ENCODE data around the gene SRSF12.
"Not testable (repeated sequence)": the region's sequence is repeated elsewhere in the genome, so short reads cannot be mapped to it uniquely, and the experiment has no call there.

SRSF12 gene

GRCh38 chr6:89131599-89131998, 13.7 kb upstream of the SRSF12 start:
- in situ Hi-C loops (cut with MboI; ENCODE audit: low sequenced_read_pairs): no loop called here

DNA sequence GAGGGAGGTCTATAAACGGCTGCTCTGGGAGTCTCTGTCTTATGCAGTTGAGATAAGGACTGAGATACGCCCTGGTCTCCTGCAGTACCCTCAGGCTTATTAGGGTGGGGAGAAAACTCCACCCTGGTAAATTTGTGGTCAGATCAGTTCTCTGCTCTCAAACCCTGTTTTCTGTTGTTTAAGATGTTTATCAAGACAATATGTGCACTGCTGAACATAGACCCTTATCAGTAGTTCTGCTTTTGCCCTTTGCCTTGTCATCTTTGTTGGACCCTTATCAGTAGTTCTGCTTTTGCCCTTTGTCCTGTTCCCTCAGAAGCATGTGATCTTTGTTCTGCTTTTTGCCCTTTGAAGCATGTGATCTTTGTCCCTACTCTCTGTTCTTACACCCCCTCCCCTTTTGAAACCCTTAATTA, 10.4 kb upstream of the SRSF12 start:
- in situ Hi-C loops (cut with MboI; ENCODE audit: low sequenced_read_pairs): not testable (repeated sequence)

- in situ Hi-C loops (cut with MboI; ENCODE audit: low sequenced_read_pairs): no loop called here
These were observed 4.8 kb upstream of the SRSF12 start for GRCh38 chr6:89122625-89123024.

GRCh38 chr6:89121934-89122333, 4.1 kb upstream of the SRSF12 start:
- in situ Hi-C loops (cut with MboI; ENCODE audit: low sequenced_read_pairs): no loop called here

DNA sequence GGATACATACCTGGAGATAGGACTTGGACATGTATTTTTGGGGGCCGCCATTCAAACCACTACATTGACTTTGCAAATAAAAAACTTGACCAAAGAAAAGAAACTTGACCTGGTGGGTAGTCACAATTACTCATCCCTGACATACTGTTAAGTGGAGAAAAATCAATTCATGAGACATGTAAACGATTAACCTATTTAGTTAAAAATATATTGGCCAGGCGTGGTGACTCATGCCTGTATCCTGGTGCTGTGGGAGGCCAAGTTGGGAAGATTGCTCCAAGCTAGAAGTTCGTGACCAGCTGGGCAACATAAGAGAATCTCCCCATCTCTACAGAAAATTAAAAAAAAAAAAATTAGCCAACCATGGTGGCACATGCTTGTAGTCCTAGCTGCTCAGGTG, 2.5 kb upstream of the SRSF12 start:
- in situ Hi-C loops (cut with MboI; ENCODE audit: low sequenced_read_pairs): no loop called here

DNA sequence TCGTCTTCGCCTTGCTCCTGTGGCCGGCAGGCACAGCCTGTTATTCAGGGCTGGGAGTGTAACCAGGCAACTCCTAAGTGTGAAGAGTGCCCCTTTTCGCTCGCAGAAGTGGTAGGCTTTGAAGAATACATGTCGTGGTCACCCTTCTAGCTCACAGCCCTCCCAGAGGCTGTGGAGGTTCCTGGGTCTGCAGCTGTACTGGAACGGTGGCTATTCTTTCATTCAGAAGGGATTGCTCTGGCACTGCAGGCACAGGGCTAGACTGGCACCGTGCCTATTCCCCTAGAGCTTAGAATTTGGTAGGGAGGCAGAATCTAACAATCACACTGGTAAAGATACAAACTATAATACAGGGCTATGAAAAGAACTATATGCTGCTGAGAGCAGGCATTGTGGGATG, 1.1 kb upstream of the SRSF12 start:
- in situ Hi-C loops (cut with MboI; ENCODE audit: low sequenced_read_pairs): no loop called here

DNA sequence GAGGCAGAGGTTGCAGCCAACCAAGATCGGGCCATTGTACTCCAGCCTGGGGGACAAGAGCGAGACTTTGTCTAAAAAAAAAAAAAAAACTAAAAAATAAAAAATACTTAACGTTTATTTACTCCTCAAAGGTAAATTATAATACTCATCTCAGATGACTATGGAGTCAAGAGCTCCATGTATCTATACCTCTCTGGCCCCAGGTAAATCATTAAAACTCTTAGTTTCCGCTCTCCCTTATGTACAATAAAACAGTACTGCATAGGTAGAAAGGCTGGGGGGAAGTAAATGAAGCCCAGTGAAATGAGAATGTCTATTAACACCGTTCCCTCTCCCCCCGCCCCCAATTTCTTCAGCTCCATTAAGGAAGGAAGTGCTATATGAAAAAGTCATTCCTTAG, 1.2 kb downstream of the SRSF12 start:
- in situ Hi-C loops (cut with MboI; ENCODE audit: low sequenced_read_pairs): no loop called here

- in situ Hi-C loops (cut with MboI; ENCODE audit: low sequenced_read_pairs): no loop called here
These were observed 5.9 kb downstream of the SRSF12 start for GRCh38 chr6:89111933-89112332.

DNA sequence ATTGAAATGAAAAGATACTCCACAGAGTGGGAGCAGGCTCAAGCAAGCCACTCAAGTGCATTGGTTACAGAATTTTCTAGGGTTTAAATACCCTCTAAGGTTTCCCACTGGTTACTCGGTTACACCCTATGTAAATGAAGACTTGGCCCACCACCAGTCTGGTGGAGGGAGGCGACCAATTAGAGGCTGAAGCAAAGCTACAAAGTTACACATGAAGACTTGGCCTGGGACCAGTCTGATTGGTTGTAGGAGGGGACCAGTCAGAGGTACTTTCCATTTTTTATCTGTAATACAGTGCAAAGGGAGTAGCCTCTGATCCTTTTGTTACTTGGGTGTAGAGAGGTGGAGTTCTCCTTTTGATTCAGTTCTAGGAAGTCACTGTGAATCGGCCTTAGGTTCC, 7.6 kb downstream of the SRSF12 start:
- in situ Hi-C loops (cut with MboI; ENCODE audit: low sequenced_read_pairs): no loop called here

DNA sequence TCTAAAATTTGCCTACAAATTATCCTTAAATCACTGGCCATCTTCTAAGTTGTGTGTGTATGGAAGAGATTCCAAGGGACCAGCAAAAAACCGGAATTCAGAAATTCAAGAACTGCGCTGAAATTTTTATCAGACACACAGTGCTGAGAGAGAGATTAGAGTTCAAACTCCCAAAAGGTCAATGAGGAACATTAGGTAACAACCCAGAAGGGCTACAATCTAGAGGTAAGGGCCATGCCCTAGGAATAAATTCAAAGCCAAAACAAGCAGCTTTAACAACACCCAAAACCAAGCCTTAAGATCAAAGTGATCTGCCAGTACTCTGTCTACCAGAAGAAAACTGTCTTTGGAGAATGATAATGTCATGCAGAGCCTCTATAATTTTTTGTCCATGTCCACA, 17.8 kb downstream of the SRSF12 start:
- in situ Hi-C loops (cut with MboI; ENCODE audit: low sequenced_read_pairs): no loop called here

GRCh38 chr6:89098461-89098860, 19.4 kb downstream of the SRSF12 start:
- in situ Hi-C loops (cut with MboI; ENCODE audit: low sequenced_read_pairs): no loop called here

DNA sequence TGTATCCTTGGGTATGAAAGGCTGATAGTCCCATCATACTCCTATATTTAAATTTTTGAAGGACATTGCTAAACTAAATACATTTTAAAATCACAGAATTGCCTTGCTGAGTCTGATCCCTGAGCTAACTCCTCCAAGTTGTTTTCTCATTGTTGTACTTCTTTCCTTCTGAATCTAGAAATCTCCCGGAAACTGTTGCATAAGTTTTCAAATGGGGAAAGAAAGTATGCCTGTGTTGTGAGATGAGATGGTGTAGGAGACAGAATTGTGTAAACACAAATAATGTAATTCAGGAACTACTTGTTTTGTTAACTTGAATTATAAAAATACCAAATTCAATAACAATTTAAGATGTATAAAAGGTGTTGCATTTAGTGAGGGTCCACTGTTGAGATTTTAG, 30.0 kb downstream of the SRSF12 start:
- in situ Hi-C loops (cut with MboI; ENCODE audit: low sequenced_read_pairs): no loop called here

DNA sequence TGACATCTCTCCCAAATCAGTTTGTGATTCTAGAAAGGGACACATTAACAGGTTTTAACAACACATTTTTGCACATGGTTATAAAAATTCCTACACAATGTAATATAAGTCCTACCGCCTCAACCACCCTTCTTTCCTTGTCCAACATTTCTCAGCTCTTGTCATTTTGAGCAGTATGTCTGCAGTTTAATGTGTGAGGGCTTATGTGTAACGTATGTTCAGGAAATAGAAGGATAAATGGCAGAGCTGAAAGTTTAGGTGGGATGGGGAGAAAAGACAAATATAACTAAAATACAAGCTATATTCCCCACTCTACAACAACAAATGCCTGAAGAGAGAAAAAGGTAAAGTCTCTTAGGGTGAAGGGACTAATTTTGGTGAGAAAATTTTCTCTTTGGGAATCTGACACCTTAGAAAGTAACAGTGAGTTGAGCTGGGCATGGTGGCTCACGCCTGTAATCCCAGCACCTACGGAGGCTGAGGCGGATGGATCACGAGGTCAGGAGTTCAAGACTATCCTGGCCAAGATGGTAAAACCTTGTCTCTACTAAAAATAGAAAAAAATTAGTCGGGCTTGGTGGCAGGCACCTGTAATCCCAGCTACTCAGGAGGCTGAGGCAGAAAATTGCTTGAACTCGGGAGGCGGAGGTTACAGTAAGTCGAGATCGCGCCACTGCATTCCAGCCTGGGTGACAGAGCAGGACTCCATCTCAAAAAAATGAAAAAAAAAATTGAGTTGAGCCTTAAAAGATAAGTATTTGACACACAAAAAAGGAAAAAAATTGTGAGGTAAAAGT, 32.3 kb downstream of the SRSF12 start:
- in situ Hi-C loops (cut with MboI; ENCODE audit: low sequenced_read_pairs): no loop called here

DNA sequence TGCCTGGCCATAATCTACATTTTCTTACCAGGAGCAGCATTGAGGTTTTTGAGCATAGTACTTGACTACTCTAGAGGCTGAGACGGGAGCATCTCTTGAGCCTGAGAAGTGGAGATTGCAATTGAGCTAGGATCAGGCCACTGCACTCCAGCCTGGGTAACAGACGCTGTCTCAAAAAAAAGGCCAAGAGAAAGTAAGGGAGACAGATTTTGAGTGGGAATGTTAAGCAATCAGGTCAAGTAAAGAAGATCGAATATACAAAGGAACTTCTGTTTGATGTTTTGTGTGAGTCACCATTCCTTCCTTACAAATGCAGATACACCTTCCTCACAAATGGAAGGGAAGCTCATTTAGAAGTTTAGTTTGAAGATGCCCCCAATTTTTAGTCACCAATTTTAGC, 32.9 kb downstream of the SRSF12 start:
- in situ Hi-C loops (cut with MboI; ENCODE audit: low sequenced_read_pairs): no loop called here

GRCh38 chr6:89084542-89084941, 33.3 kb downstream of the SRSF12 start:
- in situ Hi-C loops (cut with MboI; ENCODE audit: low sequenced_read_pairs): no loop called here

DNA sequence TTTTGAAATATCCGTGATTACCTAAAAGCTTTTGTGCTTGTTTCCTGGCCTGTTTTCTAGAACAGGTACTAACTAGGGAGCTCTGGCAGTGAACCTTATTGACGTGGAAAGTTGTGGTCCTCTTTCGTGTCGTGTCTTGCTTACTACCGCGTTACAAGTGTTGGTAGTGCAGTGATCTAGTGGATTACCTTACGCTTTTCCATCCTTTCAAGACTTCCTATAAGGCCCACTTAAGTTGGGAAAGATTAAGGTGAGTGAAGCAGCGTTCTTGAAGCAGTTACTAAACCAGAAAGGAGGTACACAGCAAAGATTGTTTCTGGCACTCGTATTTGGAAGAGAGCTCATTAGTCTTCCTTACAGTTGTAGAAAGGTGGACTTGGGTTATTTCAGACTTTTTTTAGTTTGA, 35.4 kb downstream of the SRSF12 start:
- in situ Hi-C loops (cut with MboI; ENCODE audit: low sequenced_read_pairs): no loop called here

DNA sequence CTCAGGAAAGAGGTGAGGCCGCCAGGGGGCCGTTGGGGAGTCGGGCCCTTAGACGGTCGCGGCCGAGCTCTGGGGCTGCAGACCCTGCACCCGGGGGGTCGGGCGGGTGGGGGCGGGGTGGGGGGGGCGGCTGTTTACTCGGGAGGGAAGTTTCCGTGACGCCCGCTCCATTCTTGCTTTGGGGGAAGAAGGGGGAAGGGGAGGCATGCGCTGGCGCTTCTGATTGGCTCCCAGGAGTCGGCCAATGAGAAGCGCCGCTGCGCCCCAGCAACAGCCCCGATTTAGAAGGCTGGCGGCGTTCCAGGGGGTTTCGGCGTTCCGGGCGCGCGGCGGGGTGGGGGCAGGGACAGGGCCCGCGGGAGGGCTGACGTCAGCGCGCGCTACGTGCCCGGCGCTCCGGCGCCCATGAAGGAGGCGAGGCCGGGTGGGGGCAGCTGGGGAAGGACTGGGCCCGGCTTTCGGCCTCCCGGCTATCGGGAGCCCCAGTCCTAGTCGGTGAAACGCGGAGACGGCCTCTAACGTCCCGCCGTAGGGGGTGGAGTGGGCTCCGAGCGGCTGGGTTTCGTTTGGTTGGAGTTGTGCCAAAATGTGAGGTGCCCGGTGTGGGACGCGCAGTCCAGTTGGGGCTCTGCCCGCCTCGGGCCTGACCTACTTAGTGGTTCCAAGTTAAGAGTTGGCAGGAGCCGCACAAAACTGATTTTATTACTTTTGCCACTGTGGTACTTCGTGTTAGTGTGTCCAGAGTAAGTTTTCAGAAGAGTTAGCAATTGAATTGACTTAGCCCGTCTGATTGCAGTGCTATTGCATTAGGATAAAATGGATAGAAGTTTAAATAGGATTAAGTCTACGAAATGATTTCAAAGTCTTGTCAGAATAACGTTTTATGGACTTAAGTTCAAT, 36.2 kb downstream of the SRSF12 start:
- in situ Hi-C loops (cut with MboI; ENCODE audit: low sequenced_read_pairs): no loop called here

DNA sequence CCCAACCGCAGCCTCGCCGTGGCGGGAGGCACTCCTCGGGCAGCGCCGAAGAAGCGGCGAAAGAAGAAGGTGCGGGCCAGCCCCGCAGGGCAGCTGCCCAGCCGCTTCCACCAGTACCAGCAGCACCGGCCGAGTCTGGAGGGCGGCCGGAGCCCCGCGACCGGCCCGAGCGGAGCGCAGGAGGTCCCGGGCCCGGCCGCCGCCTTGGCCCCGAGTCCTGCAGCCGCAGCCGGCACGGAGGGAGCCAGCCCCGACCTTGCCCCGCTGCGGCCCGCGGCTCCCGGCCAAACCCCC, 36.8 kb downstream of the SRSF12 start:
- in situ Hi-C loops (cut with MboI; ENCODE audit: low sequenced_read_pairs): no loop called here

GRCh38 chr6:89080281-89081128, 37.4 kb downstream of the SRSF12 start, which contains the start of gene PNRC1:
Gene PNRC1 (plus strand): TSS chr6:89080751. CDS start chr6:89080895, 144 bp downstream.
- in situ Hi-C loops (cut with MboI; ENCODE audit: low sequenced_read_pairs): no loop called here

DNA sequence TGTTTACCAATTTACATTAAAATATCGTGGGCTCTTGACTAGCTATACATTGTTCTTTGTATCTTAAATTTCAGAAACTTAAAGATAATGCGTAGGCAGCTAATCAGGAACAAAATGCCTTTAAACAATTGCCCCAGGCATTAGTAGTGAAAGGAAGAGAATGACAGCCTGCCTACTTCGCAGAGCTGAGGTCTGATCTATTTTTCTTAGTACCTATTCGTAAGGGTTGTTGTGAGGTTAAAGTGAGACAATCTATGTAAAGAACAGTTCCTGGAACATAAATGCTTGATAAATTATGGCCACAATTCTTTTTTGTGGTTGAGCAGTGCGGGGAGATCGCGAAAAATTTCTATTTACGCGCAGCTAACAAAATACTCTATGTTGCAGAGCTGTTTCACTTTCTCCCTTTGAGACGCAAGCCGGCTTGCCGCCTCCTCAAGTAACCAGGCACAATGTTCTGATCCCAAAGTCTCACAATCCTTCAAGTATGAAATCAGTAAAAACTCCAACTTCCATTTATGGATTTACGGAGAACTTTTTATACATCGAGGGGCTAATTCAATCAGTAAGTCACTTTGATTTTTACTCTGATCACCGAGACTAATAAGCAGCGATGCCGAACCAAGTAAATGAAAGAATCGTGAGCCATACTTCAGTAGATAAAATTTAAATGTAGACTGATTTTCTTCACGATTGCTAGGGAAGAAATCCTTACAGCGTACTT, 38.2 kb downstream of the SRSF12 start:
- in situ Hi-C loops (cut with MboI; ENCODE audit: low sequenced_read_pairs): no loop called here

GRCh38 chr6:89073840-89074239, 44.0 kb downstream of the SRSF12 start:
- in situ Hi-C loops (cut with MboI; ENCODE audit: low sequenced_read_pairs): no loop called here
